Measurements from ENCODE around the gene OSBPL8. TPM values are rescaled to one million over a fixed set of nuclear protein-coding genes. Genes with fewer than 3 reads are reported as not detected.
"Not testable (repeated sequence)": the region's sequence is repeated elsewhere in the genome, so short reads cannot be mapped to it uniquely, and the experiment has no call there.

The OSBPL8 gene
- total RNA-seq, 2 experiments from 2014 or later: 25.0 to 61.3 TPM

GRCh38 chr12:76368230-76368629 is 191.3 kb downstream of the OSBPL8 start:
- no TSS peak for BruUV-seq (replicated peaks)
- POLR2A ChIA-PET: interaction anchor here (0.6 to 1.2 kb wide), 2 partner anchors 10 to 15 kb away, joined by 4 read pairs; no protein-coding TSS in a partner anchor

GRCh38 chr12:76366163-76366562 is 193.4 kb downstream of the OSBPL8 start:
- intact Hi-C loops (cut with micrococcal nuclease; ENCODE audit: unreplicated experiment): no loop called here
- ChIA-PET POLR2A (interaction anchor here (0.7 to 0.8 kb wide), 2 partner anchors 11 to 14 kb away, joined by 3 to 4 read pairs; no protein-coding TSS in a partner anchor), CTCF (ENCODE audit: unreplicated experiment) (no interaction called here)

More at GRCh38 chr12:76368230-76368629, 191.3 kb downstream of the OSBPL8 start:
- CTCF ChIA-PET (ENCODE audit: unreplicated experiment): no interaction called here
- TF ChIP-seq EZH2phosphoT487 (IDR thresholded peaks at IDR 0.05; ENCODE audit: borderline replicate concordance, low read depth, low read length) (no peak), CTCF (conservative IDR thresholded peaks at IDR 0.05; ENCODE audit: low read length) (no peak)
- no peak overlapping the region for H2AFZ ChIP-seq (ENCODE audit: low read length)
- H3K27ac ChIP-seq (ENCODE audit: low read depth, low read length, poor library complexity, severe bottlenecking): no peak overlapping the region
- no peaks in the 10 kb centered on the region for H3K9me2 ChIP-seq (ENCODE audit: insufficient read depth, low read length)
- H3K9me3 ChIP-seq (ENCODE audit: low read length): no peaks in the 10 kb centered on the region
- H3K36me3 ChIP-seq (ENCODE audit: insufficient read depth, low read length): peaks cover 71% of the 10 kb centered on the region
- H3K4me3 ChIP-seq (ENCODE audit: low read depth, low read length, poor library complexity, severe bottlenecking): no peak overlapping the region
- H3K4me1 ChIP-seq (ENCODE audit: insufficient read depth, low read length, poor library complexity, severe bottlenecking): no peaks in the 10 kb centered on the region
- H3K4me2 ChIP-seq (ENCODE audit: low read length): no peak overlapping the region
- intact Hi-C loops (cut with micrococcal nuclease; ENCODE audit: unreplicated experiment): no loop called here
- no peak for DNase-seq (ENCODE audit: low spot score)
- no peaks in the 10 kb centered on the region for H4K20me1 ChIP-seq (ENCODE audit: insufficient read depth, low read length)
- no peaks in the 10 kb centered on the region for H3K79me2 ChIP-seq (ENCODE audit: insufficient read depth, low read depth, low read length)

GRCh38 chr12:76364131-76364530 is 195.4 kb downstream of the OSBPL8 start:
- H3K4me3 ChIP-seq (ENCODE audit: low read depth, low read length, poor library complexity, severe bottlenecking); H2AFZ ChIP-seq (ENCODE audit: low read length); intact Hi-C loops (cut with micrococcal nuclease; ENCODE audit: unreplicated experiment); BruUV-seq (replicated peaks); DNase-seq (ENCODE audit: low spot score); H3K9me3 ChIP-seq (ENCODE audit: low read length); H3K4me1 ChIP-seq (ENCODE audit: insufficient read depth, low read length, poor library complexity, severe bottlenecking); CTCF ChIA-PET (ENCODE audit: unreplicated experiment); H4K20me1 ChIP-seq (ENCODE audit: insufficient read depth, low read length); H3K79me2 ChIP-seq (ENCODE audit: insufficient read depth, low read depth, low read length); H3K27ac ChIP-seq (ENCODE audit: low read depth, low read length, poor library complexity, severe bottlenecking); POLR2A ChIA-PET; H3K4me2 ChIP-seq (ENCODE audit: low read length); H3K9me2 ChIP-seq (ENCODE audit: insufficient read depth, low read length): not testable (repeated sequence)
- H3K36me3 ChIP-seq (ENCODE audit: insufficient read depth, low read length): peaks cover 46% of the 10 kb centered on the region

More at GRCh38 chr12:76366163-76366562, 193.4 kb downstream of the OSBPL8 start:
- no peaks in the 10 kb centered on the region for H4K20me1 ChIP-seq (ENCODE audit: insufficient read depth, low read length)
- H3K4me3 ChIP-seq (ENCODE audit: low read depth, low read length, poor library complexity, severe bottlenecking): no peak overlapping the region
- H3K36me3 ChIP-seq (ENCODE audit: insufficient read depth, low read length): peaks cover 66% of the 10 kb centered on the region
- H3K9me2 ChIP-seq (ENCODE audit: insufficient read depth, low read length): no peaks in the 10 kb centered on the region
- no peak for TF ChIP-seq EZH2phosphoT487 (IDR thresholded peaks at IDR 0.05; ENCODE audit: borderline replicate concordance, low read depth, low read length)
- no peak for TF ChIP-seq CTCF (conservative IDR thresholded peaks at IDR 0.05; ENCODE audit: low read length)
- BruUV-seq (replicated peaks): no TSS peak
- no peaks in the 10 kb centered on the region for H3K4me1 ChIP-seq (ENCODE audit: insufficient read depth, low read length, poor library complexity, severe bottlenecking)
- H3K79me2 ChIP-seq (ENCODE audit: insufficient read depth, low read depth, low read length): no peaks in the 10 kb centered on the region
- no peak overlapping the region for H2AFZ ChIP-seq (ENCODE audit: low read length)
- no peak overlapping the region for H3K27ac ChIP-seq (ENCODE audit: low read depth, low read length, poor library complexity, severe bottlenecking)
- DNase-seq (ENCODE audit: low spot score): no peak
- no peaks in the 10 kb centered on the region for H3K9me3 ChIP-seq (ENCODE audit: low read length)
- no peak overlapping the region for H3K4me2 ChIP-seq (ENCODE audit: low read length)
